BJ (cell line): ENCODE measurements around the gene DCAF7. TPM values are rescaled to one million over a fixed set of nuclear protein-coding genes. Genes with fewer than 3 reads are reported as not detected.

Source experiments
- CTCF ChIA-PET: fragments of 350-600 bp; formaldehyde crosslinking; extraction: SDS; loops from one replicate; lab custom pipeline; 2021; ENCODE audit warnings: antibody characterized with exemption, inconsistent platforms; lab: Yijun Ruan, JAX
- POLR2A ChIA-PET: fragments of 300-600 bp; sonication (Branson Sonifier 250); formaldehyde crosslinking; extraction: SDS; loops from one replicate; lab custom pipeline; 2021; ENCODE audit warnings: antibody characterized with exemption; lab: Charles Lee
- DNase-seq: peaks from one replicate; pipeline ENCODE4 v3.0.0-alpha.2; 2011; ENCODE audit warnings: low read depth
- H3K27me3 ChIP-seq: 2 replicates; pipeline ENCODE4 v1.6.0; 2011; ENCODE audit warnings: low read length; ENCODE audit not compliant: control insufficient read depth, insufficient read depth
- H3K36me3 ChIP-seq: 2 replicates; pipeline ENCODE4 v1.5.1; 2011; ENCODE audit warnings: low read length; ENCODE audit not compliant: control insufficient read depth, insufficient read depth
- H3K4me3 ChIP-seq: 2 replicates; pipeline ENCODE4 v1.5.1; 2011; ENCODE audit warnings: low read depth, mild to moderate bottlenecking, control low read depth, low read length
- polyA plus RNA-seq: library from polyadenylated mRNA; depleted of rRNA; stranded (reverse); fragments of >200 nt; gene quantifications from 2 replicates; pipeline ENCODE4 v1.2.3, GENCODE V29; 2011
- TF ChIP-seq, protein P1 (sequence below): IDR thresholded peaks from 2 replicates; pipeline ENCODE4 v1.5.1; 2011; ENCODE audit warnings: low read depth, mild to moderate bottlenecking, control low read depth, inconsistent platforms, low read length, moderate library complexity; ENCODE audit not compliant: insufficient read depth

Gene DCAF7
- polyA plus RNA-seq, 1 experiment: 57.4 TPM

DNA sequence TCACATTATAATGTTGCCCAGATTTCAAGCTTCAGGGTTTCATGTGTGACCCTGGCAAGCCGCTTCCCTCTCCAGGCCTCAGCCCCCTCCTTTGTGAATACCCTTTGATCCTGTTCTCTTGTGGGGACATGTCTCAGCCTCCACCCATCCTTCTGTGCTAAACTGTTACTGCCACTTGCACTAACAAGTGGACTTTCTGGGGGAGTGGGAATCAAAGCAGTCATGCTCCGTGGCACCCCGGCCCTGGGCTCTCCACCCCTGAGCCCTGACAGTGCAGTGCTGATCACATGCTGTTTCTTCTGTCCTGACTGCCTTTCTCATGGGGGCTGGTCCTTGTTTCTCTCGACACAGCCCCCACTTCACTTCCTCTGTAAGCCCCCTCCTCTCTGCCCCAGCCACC lies 9.7 kb upstream of the DCAF7 start:
- Histone ChIP-seq H3K4me3 (no peak overlapping the region), H3K27me3 (peaks cover 24% of the 10 kb centered on the region), H3K36me3 (no peaks in the 10 kb centered on the region)
- ChIA-PET POLR2A (no interaction called here), CTCF (no interaction called here)
- DNase-seq: no peak
- TF ChIP-seq, protein P1, sequence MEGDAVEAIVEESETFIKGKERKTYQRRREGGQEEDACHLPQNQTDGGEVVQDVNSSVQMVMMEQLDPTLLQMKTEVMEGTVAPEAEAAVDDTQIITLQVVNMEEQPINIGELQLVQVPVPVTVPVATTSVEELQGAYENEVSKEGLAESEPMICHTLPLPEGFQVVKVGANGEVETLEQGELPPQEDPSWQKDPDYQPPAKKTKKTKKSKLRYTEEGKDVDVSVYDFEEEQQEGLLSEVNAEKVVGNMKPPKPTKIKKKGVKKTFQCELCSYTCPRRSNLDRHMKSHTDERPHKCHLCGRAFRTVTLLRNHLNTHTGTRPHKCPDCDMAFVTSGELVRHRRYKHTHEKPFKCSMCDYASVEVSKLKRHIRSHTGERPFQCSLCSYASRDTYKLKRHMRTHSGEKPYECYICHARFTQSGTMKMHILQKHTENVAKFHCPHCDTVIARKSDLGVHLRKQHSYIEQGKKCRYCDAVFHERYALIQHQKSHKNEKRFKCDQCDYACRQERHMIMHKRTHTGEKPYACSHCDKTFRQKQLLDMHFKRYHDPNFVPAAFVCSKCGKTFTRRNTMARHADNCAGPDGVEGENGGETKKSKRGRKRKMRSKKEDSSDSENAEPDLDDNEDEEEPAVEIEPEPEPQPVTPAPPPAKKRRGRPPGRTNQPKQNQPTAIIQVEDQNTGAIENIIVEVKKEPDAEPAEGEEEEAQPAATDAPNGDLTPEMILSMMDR: no peak

- ChIA-PET POLR2A (no interaction called here), CTCF (interaction anchor here (1.6 to 1.9 kb wide), 2 partner anchors 12 to 70 kb away, joined by 5 read pairs; no protein-coding TSS in a partner anchor)
- H3K27me3 ChIP-seq: peaks cover 23% of the 10 kb centered on the region
- TF ChIP-seq, protein P1: no peak
- H3K4me3 ChIP-seq: no peak overlapping the region
- H3K36me3 ChIP-seq: no peaks in the 10 kb centered on the region
- DNase-seq: no peak
Observed at GRCh38 chr17:63542218-63542545, 8.1 kb upstream of the DCAF7 start.

DNA sequence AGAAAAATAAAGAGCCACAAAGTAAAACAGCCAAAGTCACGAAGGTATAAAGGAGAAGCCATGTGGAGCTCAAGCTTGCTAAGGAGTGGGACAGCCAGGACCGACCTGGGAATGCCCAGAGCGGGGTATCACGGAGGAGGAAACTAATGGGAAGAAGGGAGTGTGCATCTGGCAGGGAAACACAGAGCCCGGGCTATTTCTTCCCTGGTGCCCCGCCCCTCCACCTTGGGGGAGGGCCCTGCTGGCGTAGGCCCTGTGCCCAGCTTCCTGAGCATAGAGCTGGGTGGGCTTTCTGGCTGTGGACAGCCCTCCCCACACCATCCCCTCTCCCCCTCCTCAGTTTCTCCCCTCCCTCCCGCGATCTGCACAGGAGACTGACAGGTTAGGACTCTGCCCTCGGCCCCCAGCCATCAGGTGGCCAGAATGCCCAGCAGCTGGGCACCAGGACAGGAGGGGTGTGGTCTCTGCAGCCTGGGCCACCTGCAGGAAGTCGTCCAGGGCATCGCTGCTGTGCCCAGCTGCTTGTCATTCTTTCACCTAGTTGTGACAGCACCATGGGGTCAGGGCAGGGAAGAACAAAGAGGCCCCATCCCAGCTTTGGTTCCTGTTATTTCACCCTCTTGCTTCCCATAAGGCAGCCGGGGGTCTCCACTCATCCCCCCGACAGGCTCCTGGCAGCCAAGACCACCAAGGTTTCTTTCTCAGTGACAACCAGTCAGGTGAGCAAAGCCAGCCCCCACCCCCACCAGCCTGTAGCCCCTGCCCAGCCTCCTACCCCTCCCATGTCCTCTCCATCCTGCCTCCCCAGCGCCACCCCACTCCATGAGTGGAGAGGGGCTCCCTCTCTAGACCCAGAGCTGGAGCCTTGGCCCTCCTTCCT lies 7.1 kb upstream of the DCAF7 start:
- H3K4me3 ChIP-seq: no peak overlapping the region
- peaks cover 20% of the 10 kb centered on the region for H3K27me3 ChIP-seq
- CTCF ChIA-PET: interaction anchor here (1.6 to 1.9 kb wide), 2 partner anchors 13 to 69 kb away, joined by 5 read pairs; no protein-coding TSS in a partner anchor
- TF ChIP-seq, protein P1: no peak
- POLR2A ChIA-PET: no interaction called here
- DNase-seq: no peak
- H3K36me3 ChIP-seq: no peaks in the 10 kb centered on the region

DNA sequence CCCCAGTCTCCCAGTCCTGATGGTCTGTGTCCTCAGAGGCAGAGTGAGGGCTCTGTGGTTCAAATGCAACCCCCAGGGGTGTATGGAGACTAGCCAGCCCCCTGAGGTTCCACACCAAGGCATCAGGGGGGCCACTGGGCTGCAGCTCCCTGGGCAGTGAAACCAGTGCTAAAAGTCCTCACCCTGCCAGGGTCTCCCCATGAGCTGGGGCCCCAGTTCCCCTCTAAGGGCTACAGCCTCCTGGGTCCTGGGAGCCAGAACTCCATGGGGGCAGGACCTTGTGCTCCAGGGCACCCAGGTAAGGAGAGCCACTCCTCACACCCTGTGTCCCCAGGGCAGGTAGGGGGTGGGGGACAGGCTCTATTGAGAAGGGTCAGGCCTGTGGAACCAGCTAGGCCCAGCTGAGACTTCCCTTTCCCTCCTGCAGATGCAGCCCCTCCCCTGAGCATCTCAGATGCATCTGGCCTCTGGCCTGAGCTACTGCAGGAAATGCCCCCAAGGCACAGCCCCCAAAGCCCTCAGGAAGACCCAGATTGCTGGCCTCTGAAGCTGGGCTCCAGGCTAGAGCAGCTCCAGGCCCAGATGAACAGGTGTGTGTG lies 6.4 kb upstream of the DCAF7 start:
- Histone ChIP-seq H3K27me3 (peaks cover 13% of the 10 kb centered on the region), H3K4me3 (no peak overlapping the region), H3K36me3 (no peaks in the 10 kb centered on the region)
- DNase-seq: no peak
- ChIA-PET POLR2A (no interaction called here), CTCF (interaction anchor here (1.9 kb wide), 1 partner anchor 14 kb away, joined by 5 read pairs; no protein-coding TSS in a partner anchor)
- TF ChIP-seq, protein P1: no peak
